ENCODE measurements around the gene TENM3.

TENM3 gene

GRCh38 chr4:182831376-182831775, 588.2 kb downstream of the TENM3 start:
- no peak for DNase-seq

DNA sequence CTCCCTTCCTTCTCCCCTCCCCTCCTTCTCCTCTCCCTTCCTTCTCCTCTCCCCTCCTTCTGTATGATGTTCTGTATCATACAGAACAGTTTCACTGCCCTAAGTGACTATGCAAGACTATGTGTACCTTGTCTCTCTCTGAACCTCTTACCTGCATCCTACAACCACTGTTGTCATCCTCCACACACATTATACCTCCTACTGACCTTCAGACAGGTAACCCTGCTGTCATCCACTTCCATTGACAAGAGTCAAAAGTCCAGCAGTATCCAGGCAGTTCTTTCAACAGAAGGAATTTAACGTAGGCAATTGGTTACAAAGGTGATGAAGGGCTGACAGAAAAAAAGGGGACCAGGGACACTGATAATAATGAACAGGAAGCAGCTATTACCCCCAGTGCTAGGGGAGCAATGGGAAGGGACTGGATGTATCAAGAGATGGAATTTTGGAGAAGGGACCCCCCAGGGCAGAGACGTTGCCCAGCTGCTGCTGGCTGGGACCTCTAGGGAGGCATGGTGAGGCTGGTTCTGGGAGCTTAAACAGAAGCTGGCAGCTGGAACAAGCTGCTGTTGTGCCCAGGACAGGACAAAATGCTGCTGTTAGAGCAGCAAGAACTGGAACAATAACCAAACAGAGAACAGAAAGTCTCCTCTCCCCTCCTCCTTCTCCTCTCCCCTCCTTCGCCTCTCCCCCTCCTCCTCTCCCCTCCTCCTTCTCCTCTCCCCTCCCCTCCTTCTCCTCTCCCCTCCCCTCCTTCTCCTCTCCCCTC, 589.3 kb downstream of the TENM3 start:
- DNase-seq, result no peak

DNA sequence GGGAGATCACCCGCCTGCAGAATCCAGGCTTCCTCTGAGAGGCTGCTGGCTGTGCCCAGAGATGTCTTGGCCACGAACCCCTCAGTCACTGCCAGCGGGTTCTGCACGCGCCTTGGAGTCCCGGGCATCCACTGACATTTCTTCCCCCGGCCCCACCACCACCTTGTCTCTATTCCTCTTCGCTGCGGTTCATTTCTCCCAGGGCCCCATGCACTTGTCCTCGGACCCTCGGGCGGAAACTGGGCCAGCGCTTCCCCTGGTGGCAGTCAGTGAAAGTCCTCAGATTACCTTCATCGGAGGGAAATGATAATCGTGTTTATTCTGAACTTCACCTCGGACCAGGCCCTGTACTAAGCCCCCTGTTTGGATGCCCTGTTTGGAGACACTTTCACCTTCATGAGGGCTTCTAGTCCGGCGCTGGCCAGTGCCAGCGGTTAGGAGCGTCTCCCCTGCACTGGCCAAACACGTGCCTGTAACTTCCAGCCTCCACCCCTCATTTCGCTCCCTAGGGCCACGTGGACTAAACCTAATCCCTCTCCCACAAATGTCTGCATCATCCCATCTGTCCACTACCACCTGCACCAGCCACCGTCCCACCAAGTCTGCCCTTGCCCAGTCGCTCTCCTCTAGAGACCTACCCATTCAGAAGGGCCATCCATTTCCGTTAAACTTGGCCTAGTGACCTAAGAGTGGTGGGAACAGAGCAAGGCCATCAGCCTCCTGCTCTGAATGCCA, 592.0 kb downstream of the TENM3 start:
- DNase-seq, result no peak

DNA sequence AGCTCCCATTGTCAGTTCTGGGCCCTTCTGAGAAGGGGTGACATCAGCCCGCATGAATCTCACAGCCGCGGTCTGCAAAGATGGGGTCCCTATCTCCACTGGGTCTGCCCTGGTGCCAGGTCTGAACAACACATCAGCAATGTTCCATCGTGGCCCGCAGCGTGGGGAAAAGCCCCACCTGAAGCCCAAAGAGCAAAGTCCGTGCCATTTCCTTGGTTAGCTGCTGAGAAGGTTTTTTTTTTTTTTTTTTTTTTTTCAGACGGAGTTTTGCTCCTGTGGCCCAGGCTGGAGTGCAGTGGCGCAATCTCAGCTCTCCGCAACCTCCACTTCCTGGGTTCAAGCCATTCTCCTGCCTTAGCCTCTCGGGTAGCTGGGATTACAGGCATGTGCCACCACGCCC, 594.6 kb downstream of the TENM3 start:
- DNase-seq, result no peak

- no peak for DNase-seq
Observed at GRCh38 chr4:182838535-182838934, 595.3 kb downstream of the TENM3 start.

- no peak for DNase-seq
Observed at GRCh38 chr4:182839256-182839655, 596.1 kb downstream of the TENM3 start.

DNA sequence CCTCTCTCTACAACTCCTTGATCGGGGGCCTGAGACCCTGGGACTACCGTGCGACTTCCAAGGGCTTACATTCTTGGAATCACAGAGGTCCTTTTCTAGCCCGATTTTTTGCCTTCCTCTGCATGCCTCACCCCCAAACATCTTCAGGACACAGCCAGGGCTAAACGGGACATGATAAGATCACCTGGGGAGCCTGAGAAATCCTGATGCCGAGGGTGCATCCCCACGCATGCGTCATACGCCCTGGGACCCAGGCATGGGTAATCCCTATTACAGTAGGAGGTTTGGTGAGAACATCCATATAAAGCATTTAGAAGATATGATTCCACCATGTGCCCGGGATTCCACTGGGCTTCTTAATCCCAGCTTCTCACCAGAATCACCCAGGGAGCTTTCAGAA, 596.9 kb downstream of the TENM3 start:
- DNase-seq, result no peak

DNA sequence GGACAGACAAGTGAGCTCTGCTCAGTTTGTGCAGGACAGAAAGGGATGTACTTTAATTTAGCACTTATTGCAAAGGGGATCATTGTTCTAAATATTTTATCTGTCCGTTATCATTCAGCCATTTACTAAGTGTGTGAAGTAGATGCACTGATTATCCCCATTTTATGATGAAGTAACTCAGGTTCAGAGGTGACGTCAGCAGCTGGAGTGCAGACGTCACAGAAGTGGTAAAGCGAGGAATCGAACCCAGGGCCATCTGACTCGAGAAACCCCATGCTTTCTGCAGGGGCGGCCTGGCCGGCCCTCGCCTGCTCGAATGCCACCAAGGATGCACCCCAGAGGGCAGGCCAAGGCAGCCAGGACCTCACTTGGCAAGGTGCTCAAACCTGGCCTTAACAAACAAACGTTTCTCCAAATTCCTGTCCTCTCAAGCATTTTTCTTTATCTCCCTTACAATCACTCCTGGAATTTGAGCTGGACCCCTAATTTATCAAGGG, 599.0 kb downstream of the TENM3 start:
- no peak for DNase-seq

GRCh38 chr4:182842759-182843390, 599.7 kb downstream of the TENM3 start:
- no peak for DNase-seq

DNA sequence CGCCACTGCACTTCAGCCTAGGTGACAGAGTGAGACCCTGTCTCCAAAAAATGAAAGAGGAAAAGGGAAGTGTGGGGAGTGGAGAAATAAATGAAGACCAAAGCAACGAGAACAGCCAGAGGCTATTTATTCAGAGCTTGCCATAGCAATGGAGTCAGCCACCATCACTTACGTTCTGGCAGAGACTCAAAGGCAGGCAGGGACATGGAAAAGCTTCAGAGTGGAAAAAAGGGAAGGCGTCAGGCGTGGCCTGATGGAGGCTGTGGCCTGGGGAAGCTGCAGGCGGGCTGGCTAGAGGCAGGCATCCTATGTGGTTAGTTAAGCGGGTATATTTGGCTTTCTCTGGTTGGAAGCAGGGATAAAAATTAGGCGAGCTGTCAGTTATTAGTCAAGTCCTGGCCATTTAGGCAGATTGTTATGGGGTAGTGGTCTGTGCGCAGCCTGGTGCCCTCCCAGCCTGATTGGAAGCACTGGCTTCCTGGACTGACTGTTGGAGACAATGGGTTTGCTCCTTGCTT, 600.7 kb downstream of the TENM3 start:
- DNase-seq, result no peak

- DNase-seq, result no peak
Observed at GRCh38 chr4:182845618-182846017, 602.4 kb downstream of the TENM3 start.

DNA sequence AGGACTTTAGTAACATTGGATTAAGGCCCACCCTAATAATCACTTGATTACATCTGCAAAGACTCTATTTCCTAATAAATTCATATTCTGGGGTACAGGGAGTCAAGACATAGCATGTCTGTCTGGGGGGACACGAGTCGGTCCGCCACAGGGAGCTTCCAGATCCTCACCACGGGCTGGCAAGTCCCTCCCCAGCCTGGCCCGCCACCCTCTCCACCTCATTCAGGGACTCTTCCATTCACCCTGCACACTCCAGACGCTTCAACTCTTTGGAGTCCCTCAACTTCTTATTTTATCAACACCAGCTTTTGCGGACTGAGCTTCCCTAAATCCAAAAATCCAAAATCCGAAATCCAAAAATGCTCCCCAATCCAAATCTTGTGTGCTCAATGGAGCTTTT, 602.8 kb downstream of the TENM3 start:
- DNase-seq, result no peak

- DNase-seq, result no peak
Observed at GRCh38 chr4:182847576-182848450, 604.6 kb downstream of the TENM3 start.

DNA sequence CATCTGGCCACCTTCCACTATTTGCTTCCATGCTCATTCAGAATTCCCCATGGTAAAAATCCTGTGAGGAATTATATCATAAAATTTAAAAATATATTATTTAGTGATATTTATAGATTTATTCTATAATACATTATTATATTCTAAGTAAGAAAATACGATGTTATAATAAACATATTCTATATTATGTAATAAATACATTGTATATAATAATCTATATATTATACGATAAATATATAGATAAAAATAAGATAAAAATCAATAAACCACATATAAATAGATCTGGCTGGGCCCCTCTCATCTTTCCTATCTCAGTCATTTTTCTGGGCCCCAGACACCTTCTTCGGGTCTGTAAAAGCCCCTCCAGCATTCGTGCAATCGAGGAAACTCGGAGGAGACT, 605.5 kb downstream of the TENM3 start:
- no peak for DNase-seq

All from NCI-H1694 (cell line).